Activated naive CD4-positive, alpha-beta T cell treated with Interleukin-2 at 50 U/mL for 16 hours (primary cell): ENCODE data around the gene SLC15A1.
A peak's percentile ranks its signal among the peaks of the same experiment; 100 is the strongest.

Experiments used
- DNase-seq: peaks from one replicate; pipeline ENCODE4 v3.0.0-alpha.2; 2020

The SLC15A1 gene

DNA sequence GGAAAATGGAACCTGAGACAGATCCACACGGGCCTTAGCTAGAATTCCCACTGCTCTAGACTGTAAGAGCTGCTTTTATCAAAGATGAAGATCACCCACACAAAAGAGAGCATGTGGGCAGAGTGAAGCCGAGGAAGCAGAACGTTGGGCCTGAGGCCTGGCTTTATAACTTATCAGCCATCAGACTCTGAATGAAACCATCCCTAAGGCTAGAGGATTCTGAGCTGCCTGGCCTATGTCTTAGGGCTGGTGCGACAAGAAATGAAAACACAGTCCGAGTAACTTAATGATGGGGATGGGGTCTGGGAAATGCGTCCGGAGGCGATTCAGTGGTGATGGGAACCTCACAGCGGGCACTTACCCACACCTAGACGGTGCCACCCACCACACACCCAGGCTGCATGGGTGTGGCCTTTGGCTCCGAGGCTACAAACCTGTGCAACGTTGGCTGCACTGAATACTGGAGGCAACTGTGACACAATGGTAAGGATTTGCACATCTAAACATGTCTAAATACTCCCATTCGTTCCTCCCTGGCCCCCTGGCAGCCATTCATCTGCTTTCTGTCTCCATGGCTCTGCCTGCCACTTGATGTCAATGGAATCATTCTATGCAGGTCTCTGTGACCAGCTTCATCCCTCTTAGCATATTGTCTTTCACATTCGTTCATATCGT lies 62.0 kb downstream of the SLC15A1 start:
- DNase-seq = no peak

DNA sequence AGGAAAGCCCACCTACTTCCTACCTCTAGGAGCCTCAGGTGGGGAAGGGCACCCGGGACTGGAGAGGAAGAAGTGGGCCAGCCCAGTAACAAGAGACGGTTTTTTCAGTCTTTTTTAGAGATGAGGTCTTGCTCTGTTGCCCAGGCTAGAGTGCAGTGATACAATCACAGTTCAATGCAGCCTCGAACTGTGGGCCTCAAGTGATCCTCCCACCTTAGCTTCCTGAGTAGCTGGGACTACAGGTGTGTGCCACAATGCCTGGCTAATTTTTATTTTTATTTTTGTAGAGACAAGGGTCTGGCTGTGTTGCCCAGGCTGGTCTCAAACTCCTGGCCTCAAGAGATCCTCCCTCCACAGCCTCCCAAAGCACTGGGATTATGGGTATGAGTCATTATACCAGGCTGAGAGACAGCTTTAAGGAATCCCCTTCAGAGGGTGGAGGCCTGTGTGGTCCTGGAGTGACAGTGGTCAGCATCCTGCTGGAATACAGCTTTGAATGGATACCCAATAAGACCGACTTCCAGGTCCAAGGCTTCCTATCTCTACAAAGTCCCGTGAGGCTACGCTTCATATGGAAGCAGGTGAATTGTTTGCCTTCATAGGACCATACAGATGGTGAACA lies 63.0 kb downstream of the SLC15A1 start:
- DNase-seq = no peak

DNA sequence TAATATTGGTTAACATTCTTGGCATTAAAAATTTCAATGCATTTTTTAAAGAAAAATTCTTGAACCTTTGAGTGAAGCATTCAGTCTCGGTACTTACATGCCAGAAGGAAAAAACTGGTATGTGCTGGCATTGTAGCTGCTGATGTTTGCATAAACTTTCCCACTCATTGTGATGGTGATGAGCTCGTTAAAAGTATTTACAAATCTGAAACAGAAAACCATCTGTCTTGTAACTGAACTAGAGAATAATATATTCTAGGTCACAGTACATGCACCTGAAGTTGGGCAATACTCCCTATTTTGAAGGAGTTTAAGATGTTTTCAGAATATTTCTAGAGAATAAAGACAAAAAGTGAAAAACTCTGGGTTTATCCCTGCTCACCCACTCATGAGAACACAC lies 64.1 kb downstream of the SLC15A1 start:
- DNase-seq = no peak

DNA sequence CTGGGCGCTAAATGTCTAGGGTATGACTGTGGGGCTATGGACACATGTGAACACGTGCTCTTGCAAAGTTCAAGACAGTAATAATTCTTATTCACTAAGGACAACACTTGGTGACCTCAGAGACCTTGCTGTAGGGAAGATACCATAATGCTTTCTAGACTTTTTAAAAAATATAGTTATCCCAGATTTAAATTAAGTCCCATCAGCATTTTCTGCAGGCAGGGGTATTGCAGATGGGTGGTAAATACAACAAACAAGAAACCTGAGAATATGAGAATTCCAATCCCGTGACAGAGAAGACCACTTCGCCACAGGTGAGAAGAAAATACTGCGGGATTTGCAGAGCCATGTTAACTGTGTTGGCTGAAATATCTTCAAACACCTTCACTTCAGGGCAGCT lies 65.2 kb downstream of the SLC15A1 start:
- DNase-seq = no peak

DNA sequence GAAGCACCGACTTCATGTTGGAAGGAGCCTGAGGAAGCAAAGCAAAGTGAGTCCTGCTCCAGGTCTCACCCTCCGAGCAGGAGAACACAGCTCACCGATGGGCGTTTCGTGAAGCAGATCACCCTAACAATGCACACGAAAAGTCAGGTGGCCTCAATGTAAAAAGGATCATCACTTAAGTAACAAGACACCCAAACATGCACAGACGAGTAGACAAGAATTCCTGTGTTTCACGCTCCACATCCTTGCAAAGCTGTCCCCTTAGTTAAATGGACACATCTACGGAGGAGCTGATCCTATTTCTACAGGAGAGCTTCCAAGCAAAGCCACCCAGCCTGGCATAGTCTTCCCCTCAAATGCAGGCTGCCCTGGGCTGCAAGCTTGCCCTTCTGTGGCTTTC lies 66.2 kb downstream of the SLC15A1 start:
- no peak for DNase-seq

DNA sequence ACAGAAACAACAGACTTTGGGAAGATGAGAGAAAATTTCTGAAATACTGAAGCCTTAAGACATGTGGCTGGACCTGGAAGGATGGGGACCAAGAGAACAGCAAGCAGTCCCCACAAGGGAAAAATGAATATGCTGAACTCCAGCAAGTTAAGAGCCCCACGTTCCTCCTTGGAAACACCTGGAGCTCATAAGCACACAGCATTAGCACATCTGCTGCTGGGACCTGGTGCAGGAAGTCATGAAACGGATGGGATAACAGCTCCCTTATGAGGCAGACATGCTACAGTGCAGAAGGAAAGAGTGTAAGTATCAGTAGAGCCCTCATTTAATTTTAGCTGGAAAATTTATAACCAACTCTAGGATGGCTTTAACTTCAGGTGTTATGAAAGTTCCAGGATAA lies 67.3 kb downstream of the SLC15A1 start:
- DNase-seq = no peak

DNA sequence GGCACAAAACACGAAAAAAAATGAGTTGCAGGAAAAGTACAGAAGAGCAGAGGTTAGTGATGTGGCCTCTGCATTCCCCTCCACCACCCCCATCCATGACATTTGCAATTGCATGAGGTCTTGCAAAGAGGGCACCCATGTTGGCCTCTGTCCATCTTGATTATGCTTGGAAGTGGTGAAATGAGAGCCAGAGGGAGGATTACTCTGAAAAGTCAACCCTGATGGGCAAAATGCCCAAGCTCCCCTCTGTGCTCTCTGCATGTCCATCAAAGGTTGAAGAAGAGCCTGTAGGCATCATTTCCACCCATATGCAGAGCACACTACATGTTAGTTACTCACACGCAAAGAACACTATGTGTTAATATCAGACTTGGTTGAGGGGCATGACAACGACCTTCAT lies 71.4 kb downstream of the SLC15A1 start:
- no peak for DNase-seq

DNA sequence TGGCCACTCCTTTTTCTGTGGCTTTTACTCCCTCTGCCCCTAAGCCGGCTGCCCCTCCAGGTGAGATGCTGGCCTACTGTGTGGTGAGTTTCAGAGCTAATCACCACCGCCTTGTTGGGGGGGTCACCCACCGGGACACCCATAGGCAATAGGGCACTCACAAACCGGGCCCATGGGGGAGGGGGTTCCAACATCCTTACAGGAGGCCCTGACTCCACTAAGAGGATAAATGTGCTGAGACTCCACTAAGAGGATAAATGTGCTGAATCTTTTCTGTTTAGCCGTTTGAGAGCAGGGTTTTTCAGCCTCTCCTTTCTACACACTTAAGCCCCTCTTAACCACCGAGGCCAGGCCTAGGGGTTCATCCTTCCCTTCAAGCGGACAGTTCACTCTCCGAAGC lies 73.7 kb downstream of the SLC15A1 start:
- no peak for DNase-seq

DNA sequence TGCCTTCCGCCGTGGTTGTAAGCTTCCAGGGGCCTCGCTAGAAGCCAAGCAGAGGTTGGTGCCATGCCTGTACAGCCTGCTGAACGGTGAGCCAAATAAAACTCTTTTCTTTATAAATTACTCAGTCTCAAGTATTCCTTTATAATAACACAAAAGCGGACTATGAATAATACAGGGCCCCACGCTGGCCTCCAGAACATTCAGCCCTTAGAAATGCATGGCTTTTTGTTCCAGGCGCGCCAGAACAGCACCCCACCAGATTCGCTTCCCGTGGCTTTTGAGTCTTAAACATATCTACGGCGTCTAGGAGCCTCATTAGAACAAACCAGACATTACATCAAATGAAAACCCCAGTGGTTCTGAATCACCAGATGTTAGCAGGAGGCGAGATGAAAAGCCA lies 75.1 kb downstream of the SLC15A1 start:
- no peak for DNase-seq

DNA sequence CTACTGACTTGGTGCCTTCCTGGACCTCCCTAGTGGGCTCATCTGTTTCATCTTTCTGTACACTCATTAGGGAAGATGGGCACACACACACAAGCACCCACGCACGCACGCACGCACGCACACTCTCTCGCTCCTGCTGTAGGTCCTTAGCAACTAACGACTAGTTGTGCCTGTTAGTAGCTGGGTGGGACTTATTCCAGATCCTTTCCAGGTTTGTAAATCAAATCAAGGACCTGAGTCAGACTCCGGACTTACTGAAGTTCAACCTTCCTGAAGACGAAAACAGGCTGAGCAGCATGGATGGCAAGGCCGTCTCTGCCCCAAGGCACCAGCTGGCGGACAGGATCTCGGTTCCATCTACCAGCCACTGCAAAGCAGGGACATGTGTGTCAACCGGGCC lies 76.2 kb downstream of the SLC15A1 start:
- no peak for DNase-seq

DNA sequence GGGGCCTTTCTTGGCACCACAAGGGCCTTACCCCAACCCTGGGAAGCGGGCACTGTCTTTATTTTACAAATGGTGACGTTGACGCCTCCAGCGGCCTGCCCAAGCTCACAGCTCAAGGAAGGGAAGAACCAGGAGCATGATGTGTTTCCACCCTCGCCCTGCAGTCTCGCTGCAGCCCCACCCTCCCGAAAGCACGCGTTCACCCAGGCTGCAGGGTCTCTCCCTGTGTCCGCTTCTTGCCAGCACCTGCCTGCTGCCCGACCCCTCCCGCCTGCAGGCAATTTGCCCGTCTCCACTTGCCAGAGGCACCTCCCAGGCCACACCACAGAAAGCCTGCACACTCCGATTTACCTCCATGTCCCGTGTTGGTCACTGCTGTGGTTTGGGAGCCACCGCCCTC lies 76.6 kb downstream of the SLC15A1 start:
- DNase-seq = no peak

DNA sequence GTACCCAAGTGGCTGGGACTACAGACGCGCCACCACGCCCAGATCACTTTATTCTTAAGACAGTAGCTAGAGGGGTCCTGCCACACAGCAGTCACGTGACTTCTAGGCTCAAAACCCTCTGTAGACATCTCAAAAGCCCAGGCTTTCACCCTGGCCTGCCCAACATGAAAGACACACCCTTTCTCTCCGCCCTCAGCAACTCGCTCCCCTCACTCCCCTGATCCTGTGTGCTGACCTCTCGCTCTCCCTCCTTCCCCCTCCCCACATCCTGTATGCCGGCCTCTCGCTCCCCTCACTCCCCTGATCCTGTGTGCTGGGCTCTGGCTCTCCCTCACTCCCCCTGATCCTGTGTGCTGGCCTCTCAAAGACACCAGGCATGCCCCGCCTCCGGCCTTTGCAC lies 77.4 kb downstream of the SLC15A1 start:
- DNase-seq = no peak

DNA sequence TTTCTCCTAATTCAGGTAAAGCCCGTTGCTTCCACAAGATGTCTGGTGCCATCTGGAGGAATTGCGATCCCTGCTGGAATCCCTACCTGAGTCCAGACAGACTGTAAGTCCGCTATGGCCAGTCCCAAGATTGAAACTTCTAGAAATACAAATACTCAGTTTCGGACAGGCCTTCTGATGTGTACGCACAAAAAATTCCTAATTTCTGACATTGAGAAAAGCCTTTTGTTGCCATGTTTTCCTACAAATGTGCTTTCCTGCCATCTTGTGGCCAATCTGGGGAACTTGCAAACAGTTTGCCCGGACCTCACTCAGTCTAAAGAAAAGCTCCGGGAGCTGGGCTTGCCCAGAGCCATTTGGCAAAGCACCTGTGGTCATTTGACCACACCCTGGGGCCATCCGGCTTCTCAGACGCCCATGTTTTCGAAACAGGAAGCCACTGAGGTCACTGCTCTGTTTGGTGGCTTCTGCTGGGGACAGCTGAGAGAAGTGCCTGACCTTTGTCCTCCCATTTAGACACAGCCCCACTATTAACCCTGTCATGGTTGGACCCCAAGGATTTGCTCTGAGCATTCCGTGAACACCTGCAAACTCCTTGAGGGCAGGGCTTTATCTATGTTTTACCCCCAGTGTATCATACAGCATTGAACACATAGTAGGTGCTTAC lies 79.4 kb downstream of the SLC15A1 start:
- DNase-seq = peak; percentile 55

DNA sequence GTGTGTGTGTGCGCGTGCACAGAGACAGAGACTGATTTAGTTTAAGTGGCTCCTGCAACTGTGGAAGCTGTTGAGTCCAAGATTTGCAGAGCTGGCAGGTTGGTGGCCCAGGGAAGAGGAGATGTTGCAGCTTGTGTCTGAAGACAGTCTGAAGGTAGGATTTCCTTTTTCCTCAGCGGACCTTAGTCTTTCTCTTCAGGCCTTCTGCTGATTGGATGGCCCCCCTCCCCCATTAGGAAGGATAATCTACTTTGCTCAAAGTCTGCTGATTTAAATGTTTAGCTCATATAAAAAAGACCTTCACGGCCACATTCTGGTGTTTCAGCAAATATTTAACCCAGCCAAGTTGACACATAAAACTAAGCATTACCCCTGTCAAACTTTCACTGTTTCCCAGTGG lies 84.3 kb downstream of the SLC15A1 start:
- no peak for DNase-seq

DNA sequence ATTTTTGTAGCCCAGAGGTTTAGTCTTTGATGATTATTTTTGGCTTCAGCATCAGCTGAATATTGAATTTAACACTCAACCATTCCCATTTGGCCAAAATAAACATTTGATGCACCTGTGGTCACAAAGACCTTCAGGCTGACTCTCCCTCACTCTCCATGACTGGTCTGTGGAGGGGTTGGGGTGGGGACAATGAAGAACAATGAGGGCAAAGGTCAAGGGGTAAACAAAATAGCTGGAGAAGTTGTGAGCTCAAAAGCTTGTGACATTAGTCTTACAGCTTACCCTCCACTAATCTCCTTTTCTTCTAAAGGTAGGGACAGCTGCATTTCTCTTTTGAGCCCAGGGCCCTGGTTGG lies 86.9 kb downstream of the SLC15A1 start:
- DNase-seq = no peak

DNA sequence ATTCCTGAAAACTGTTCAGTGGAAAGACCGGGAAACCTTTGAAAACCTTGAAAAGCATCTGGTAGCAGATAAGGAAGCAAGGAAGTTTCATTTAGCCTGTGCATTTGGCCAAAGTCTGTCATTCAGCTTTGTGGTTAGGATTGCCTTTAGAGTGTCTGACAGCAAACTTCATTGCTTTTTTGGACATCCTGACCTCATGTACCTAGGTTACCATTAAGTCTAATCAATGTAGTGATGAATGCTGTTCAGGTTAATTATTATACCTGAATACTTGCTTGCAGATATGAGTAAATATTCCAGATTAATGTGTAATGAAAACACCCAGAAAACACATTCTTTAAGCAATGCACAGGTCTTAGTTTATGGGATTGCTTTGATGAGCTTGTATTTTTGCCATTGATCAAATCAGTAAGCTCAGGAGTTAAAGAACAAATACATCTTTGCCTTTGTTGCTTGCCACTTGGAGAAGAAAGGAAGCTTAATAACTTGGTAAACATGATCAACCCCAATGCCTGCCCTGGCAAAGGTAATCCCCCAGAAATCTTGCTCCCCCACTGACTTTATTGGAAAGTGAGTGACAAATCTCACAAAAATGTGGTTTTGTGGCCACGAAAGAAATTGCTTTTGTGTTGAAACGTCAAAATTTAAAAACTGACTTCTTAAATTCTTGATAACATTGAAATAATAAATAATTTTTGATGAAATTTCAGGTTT lies 87.4 kb downstream of the SLC15A1 start:
- DNase-seq = no peak

DNA sequence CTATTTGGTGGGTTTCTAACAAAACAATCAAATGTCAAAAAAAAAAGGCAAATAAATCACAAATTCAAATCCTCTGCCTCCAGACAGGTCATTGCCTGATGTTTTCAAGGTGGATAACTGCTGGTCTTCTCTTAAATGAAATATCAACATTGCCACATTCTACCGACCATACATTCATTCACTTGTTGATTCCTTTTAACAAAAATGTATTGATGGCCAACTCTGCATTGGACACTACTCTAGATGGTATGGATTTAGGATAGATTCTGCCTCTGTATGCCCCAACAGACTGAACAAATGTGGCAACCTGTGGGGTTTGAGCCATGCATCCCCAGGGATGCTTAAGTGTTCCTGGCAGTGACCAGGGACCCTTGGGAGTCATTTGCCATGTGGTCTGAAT lies 88.0 kb downstream of the SLC15A1 start:
- DNase-seq = no peak

DNA sequence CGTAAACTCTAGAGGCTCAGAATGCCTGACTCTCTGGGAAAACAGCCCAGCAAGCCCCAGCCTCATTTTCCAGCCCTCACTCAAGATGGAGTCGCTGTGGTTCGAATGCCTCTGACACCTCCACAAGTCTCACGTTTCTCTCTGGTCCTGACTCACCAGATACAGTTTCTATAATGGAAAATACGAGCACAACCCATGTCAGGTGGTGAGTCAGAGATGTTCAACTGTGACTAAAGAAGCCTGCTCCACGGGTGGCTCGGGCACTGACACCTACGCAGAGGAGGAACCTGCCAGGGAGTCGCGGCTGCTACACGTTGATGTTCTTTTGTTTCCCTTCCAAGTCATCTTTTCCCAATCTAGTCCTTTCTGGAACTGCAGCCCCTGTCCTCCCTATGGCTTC lies 88.4 kb downstream of the SLC15A1 start:
- peak; percentile 71 for DNase-seq

DNA sequence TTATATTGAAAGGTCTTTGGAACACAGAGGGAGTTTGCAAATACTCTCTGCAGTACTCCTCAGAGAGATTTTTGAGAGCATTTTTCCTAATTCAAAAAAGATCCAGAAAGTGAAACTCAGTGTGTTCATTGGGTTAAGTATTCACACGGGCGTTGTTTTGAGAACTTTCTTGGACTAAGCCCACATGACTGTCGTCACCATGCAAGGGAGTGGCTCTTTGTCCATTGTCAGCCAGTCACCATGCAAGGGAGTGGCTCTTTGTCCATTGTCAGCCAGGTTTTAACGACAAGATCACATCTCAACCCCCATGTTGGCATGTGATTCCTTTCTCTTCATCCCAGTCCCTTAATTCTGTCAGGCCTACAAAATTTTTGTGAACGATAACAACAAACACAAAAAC lies 94.3 kb downstream of the SLC15A1 start:
- no peak for DNase-seq

DNA sequence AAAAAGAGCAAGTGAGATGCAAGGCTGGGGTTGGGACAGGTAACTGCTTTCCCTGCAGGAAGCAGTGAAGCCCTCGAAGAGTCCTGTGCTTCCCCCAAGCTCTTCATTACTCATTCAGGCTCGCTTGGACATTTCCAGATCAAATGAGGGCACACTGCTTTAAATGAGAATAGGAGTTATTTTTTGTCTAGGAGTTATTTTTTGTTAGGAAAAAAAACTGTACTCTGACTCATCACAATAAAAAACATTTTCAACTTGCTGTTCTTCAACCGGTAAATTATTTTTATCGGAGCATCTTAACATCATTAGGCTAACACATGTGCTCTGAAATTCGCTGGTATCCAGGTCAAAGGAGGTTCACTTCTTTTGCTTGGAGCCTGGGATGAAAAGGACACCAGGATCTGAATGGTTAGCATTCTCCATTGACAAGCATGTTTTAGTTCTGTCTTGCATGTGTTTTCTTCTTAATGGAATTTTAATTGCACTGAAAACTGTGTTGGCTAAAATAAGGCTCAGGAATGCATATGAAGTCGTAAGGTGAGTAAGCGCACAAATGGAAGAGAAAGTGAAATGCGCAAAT lies 94.9 kb downstream of the SLC15A1 start:
- no peak for DNase-seq

DNA sequence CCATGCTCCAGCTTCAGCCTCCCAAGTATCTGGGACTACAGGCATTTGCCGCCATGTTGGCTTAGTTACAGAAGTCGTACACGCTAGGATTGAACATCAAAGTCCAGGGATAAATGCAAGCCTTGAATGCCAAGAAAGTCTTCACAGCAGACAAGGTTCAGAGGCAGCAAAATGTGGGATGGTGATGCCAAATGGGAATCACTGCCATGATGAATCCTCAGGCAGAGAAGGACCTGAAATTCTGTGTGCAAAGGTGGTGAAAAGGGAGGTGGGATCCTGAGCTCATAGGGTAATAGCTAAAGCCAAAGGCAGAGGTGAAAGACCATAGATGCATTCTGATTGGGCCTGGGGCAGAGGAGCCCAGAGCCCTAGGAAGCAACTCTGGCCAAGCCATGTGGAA lies 96.2 kb downstream of the SLC15A1 start:
- no peak for DNase-seq

DNA sequence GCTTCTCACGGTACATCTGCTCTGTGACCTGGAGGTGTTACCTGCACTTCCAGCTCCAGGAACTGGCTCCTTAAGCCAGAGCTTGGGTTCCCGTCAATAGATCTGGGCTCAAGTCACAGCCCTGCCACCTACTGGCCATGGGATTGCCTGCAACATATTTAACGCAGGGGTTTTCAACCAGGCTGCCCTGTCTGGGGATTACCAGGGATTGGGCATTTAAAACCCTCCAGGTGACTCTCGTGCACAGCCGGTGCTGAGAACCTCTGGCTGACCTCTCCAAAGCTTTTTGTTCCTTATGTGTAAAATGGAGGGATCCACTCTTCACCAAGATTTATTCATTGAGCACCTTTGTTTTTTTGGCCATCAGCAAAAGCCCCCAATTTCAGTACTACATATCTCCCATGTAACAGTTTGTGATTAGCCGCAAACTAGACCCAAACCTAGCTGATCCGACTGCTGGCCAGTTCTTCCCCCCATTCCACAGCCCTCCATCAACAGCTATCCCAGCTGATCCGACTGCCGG lies 98.9 kb downstream of the SLC15A1 start:
- peak; percentile 78 for DNase-seq

DNA sequence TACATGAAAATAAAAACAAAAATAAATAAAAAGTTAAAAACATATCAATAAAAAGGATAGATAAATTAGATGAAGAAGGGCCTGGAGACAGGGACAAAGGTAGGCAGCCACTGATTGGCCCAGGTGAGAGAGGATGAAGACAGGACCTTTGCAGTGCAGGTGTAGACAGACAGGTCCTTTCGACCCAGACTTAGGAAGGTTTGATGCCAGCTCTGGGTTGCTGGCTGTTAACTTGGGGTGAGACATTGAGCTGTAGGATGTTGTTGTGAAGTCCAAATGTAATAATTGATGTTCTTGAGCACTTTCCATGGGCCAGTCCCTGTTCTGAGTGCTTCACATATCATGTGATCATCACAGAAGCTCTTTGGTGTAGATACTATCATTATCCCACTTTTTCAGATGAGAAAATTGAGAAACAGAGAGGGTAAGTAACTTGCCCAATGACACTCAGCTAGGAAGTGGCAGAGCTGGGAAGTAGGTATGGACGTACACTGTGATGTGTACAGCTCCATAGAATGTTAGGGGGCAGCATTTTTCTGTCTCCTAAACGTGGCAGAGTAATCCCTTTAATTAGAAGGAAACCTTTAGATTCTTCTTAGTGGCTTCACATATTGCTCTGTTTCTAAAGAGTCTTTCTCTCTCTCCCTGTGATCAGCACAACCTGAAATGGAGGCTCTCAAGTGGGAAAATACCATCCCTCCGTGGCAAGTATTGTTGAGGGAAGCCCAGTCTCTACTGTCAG lies 99.6 kb downstream of the SLC15A1 start:
- no peak for DNase-seq
